Neural progenitor cell (in vitro differentiated cells): ENCODE measurements around the gene CSTF1. TPM values are rescaled to one million over a fixed set of nuclear protein-coding genes. Genes with fewer than 3 reads are reported as not detected.

ENCODE experiments used
- DNase-seq: peaks from one replicate; pipeline ENCODE4 v3.0.0-alpha.2; 2016; ENCODE audit warnings: low spot score
- H2AFZ ChIP-seq: fragments of 200-600 bp; sonication (generic); replicated peaks from 2 replicates; pipeline ENCODE4 v1.6.1; 2016; ENCODE audit warnings: antibody characterized with exemption
- H3F3A ChIP-seq: fragments of 200-600 bp; sonication (generic); 2 replicates; pipeline ENCODE4 v1.6.1; 2016; ENCODE audit warnings: antibody characterized with exemption, low read depth
- H3K27ac ChIP-seq: fragments of 200-600 bp; sonication (generic); 2 replicates; pipeline ENCODE4 v1.5.1; 2016; ENCODE audit warnings: mild to moderate bottlenecking
- H3K27me3 ChIP-seq: fragments of 200-600 bp; sonication (generic); 2 replicates; pipeline ENCODE4 v1.6.1; 2016; ENCODE audit warnings: mild to moderate bottlenecking, moderate library complexity
- H3K36me3 ChIP-seq: fragments of 200-600 bp; sonication (generic); 2 replicates; pipeline ENCODE4 v1.5.1; 2016
- H3K4me1 ChIP-seq: fragments of 200-600 bp; sonication (generic); 2 replicates; pipeline ENCODE4 v1.6.1; 2016; ENCODE audit warnings: mixed run types
- H3K4me2 ChIP-seq: fragments of 200-600 bp; sonication (generic); 2 replicates; pipeline ENCODE4 v1.6.1; 2016
- H3K4me3 ChIP-seq: fragments of 200-600 bp; sonication (generic); 2 replicates; pipeline ENCODE4 v1.5.1; 2016
- H3K79me2 ChIP-seq: fragments of 200-600 bp; sonication (generic); 2 replicates; pipeline ENCODE4 v1.6.1; 2016; ENCODE audit warnings: low read depth
- H3K9ac ChIP-seq: fragments of 200-600 bp; sonication (generic); 2 replicates; pipeline ENCODE4 v1.6.1; 2016
- H3K9me3 ChIP-seq: fragments of 200-600 bp; sonication (generic); 2 replicates; pipeline ENCODE4 v1.5.1; 2016; ENCODE audit warnings: low read depth
- H4K20me1 ChIP-seq: fragments of 200-600 bp; sonication (generic); 2 replicates; pipeline ENCODE4 v1.6.1; 2016; ENCODE audit warnings: low read depth
- H3K27ac Mint-ChIP-seq: 3 replicates; pipeline ENCODE4 v1.8.0; 2021; ENCODE audit warnings: mixed read lengths
- H3K27me3 Mint-ChIP-seq: 2 replicates; pipeline ENCODE4 v1.8.0; 2022; ENCODE audit warnings: low read depth, mild to moderate bottlenecking, inconsistent platforms, moderate library complexity, mixed read lengths; ENCODE audit not compliant: insufficient read depth
- H3K36me3 Mint-ChIP-seq: 3 replicates; pipeline ENCODE4 v1.8.0; 2021; ENCODE audit warnings: mixed read lengths
- H3K4me1 Mint-ChIP-seq: 3 replicates; pipeline ENCODE4 v1.8.0; 2021; ENCODE audit warnings: mixed read lengths
- H3K4me3 Mint-ChIP-seq: 3 replicates; pipeline ENCODE4 v1.8.0; 2021; ENCODE audit warnings: mild to moderate bottlenecking, moderate library complexity, mixed read lengths
- H3K9me3 Mint-ChIP-seq: 3 replicates; pipeline ENCODE4 v1.8.0; 2020; ENCODE audit warnings: mixed read lengths
- CTCF ChIP-seq: fragments of 200-600 bp; sonication (generic); IDR thresholded peaks from 2 replicates; pipeline ENCODE4 v1.5.1; 2017; ENCODE audit warnings: antibody characterized with exemption, mild to moderate bottlenecking
- EZH2 ChIP-seq: fragments of 200-600 bp; sonication (generic); IDR thresholded peaks from 2 replicates; pipeline ENCODE4 v1.6.1; 2017; ENCODE audit warnings: antibody characterized with exemption, mild to moderate bottlenecking, moderate library complexity
- EZH2phosphoT487 ChIP-seq: fragments of 200-600 bp; sonication (generic); IDR thresholded peaks from 2 replicates; pipeline ENCODE4 v1.6.1; 2017; ENCODE audit warnings: antibody characterized with exemption
- total RNA-seq: library from RNA; depleted of rRNA; stranded (reverse); fragments of >200 nt; gene quantifications from 2 replicates; pipeline ENCODE4 v1.2.3, GENCODE V29; 2015; ENCODE audit warnings: low replicate concordance

Gene CSTF1
- total RNA-seq, 1 donor from 2014 or later = 87.2 TPM

- Histone ChIP-seq H3K27ac (no peak overlapping the region), H3F3A (peaks cover 12% of the 10 kb centered on the region), H3K9me3 (no peaks in the 10 kb centered on the region), H3K9ac (no peak overlapping the region), H3K4me3 (no peak overlapping the region), H3K79me2 (no peaks in the 10 kb centered on the region), H3K4me2 (no peak overlapping the region), H3K36me3 (no peaks in the 10 kb centered on the region), H4K20me1 (no peaks in the 10 kb centered on the region), H3K4me1 (peaks cover 17% of the 10 kb centered on the region), H3K27me3 (peaks cover 2% of the 10 kb centered on the region), H2AFZ (no peak overlapping the region)
- H3K36me3 Mint-ChIP-seq = no peaks in the 10 kb centered on the region
- no peaks in the 10 kb centered on the region for H3K9me3 Mint-ChIP-seq
- peaks cover 6% of the 10 kb centered on the region for H3K27me3 Mint-ChIP-seq
- no peak overlapping the region for H3K4me3 Mint-ChIP-seq
- H3K4me1 Mint-ChIP-seq = peaks cover 26% of the 10 kb centered on the region
- no peak for DNase-seq
- TF ChIP-seq CTCF (no peak), EZH2 (no peak), EZH2phosphoT487 (no peak)
- no peak overlapping the region for H3K27ac Mint-ChIP-seq
Measured at GRCh38 chr20:56350842-56351241, 41.6 kb upstream of the CSTF1 start.

GRCh38 chr20:56352345-56353055, 39.9 kb upstream of the CSTF1 start:
- Histone ChIP-seq H3K9me3 (no peaks in the 10 kb centered on the region), H3K9ac (no peak overlapping the region), H3K79me2 (no peaks in the 10 kb centered on the region), H2AFZ (no peak overlapping the region), H3K27ac (no peak overlapping the region), H3K4me3 (no peak overlapping the region), H3K36me3 (no peaks in the 10 kb centered on the region), H3K27me3 (no peaks in the 10 kb centered on the region), H3K4me1 (peaks cover 15% of the 10 kb centered on the region), H3F3A (peaks cover 9% of the 10 kb centered on the region), H3K4me2 (no peak overlapping the region), H4K20me1 (no peaks in the 10 kb centered on the region)
- Mint-ChIP-seq H3K9me3 (no peaks in the 10 kb centered on the region), H3K27me3 (peaks cover 4% of the 10 kb centered on the region), H3K4me3 (no peak overlapping the region), H3K36me3 (no peaks in the 10 kb centered on the region), H3K27ac (no peak overlapping the region), H3K4me1 (peaks cover 23% of the 10 kb centered on the region)
- TF ChIP-seq EZH2phosphoT487 (no peak), CTCF (no peak), EZH2 (no peak)
- DNase-seq = no peak

- no peak overlapping the region for H2AFZ ChIP-seq
- no peak overlapping the region for H3K4me2 ChIP-seq
- no peaks in the 10 kb centered on the region for H3K9me3 Mint-ChIP-seq
- H3K27ac Mint-ChIP-seq = no peak overlapping the region
- H3K36me3 Mint-ChIP-seq = no peaks in the 10 kb centered on the region
- no peaks in the 10 kb centered on the region for H3K79me2 ChIP-seq
- H3K9ac ChIP-seq = no peak overlapping the region
- TF ChIP-seq EZH2 (no peak), CTCF (no peak), EZH2phosphoT487 (no peak)
- no peak overlapping the region for H3K4me3 ChIP-seq
- H3F3A ChIP-seq = peaks cover under 1% of the 10 kb centered on the region
- no peaks in the 10 kb centered on the region for H3K36me3 ChIP-seq
- no peak overlapping the region for H3K4me3 Mint-ChIP-seq
- H3K9me3 ChIP-seq = no peaks in the 10 kb centered on the region
- peaks cover 4% of the 10 kb centered on the region for H3K27me3 Mint-ChIP-seq
- peaks cover 22% of the 10 kb centered on the region for H3K4me1 Mint-ChIP-seq
- no peak for DNase-seq
- no peak overlapping the region for H3K27ac ChIP-seq
- H3K4me1 ChIP-seq = peaks cover 10% of the 10 kb centered on the region
- H3K27me3 ChIP-seq = no peaks in the 10 kb centered on the region
- H4K20me1 ChIP-seq = no peaks in the 10 kb centered on the region
Measured at GRCh38 chr20:56353356-56353755, 39.1 kb upstream of the CSTF1 start.
